T follicular helper cell (primary cell): ENCODE measurements around the gene ARSA.
"Not testable (repeated sequence)": the region's sequence is repeated elsewhere in the genome, so short reads cannot be mapped to it uniquely, and the experiment has no call there.

Source experiments
- DNase-seq: peaks from one replicate; pipeline ENCODE4 v3.0.0-alpha.2; 2020; ENCODE audit warnings: low read depth

The ARSA gene

GRCh38 chr22:50621948-50622722, 5.8 kb downstream of the ARSA start:
- DNase-seq = no peak

- DNase-seq = no peak
Measured at GRCh38 chr22:50621356-50621880, 6.5 kb downstream of the ARSA start.

- peak; percentile 87 for DNase-seq
Measured at GRCh38 chr22:50620593-50621355, 7.2 kb downstream of the ARSA start.

GRCh38 chr22:50614296-50614695, 13.7 kb downstream of the ARSA start:
- DNase-seq = not testable (repeated sequence)

GRCh38 chr22:50613291-50613981, 14.5 kb downstream of the ARSA start:
- DNase-seq = no peak

GRCh38 chr22:50612528-50613221, 15.3 kb downstream of the ARSA start:
- no peak for DNase-seq

GRCh38 chr22:50612168-50612527, 15.8 kb downstream of the ARSA start:
- no peak for DNase-seq

- DNase-seq = no peak
Measured at GRCh38 chr22:50611341-50612060, 16.5 kb downstream of the ARSA start.

GRCh38 chr22:50610581-50610980, 17.4 kb downstream of the ARSA start:
- no peak for DNase-seq

GRCh38 chr22:50610041-50610451, 17.9 kb downstream of the ARSA start:
- DNase-seq = no peak

- DNase-seq = no peak
Measured at GRCh38 chr22:50609599-50609998, 18.4 kb downstream of the ARSA start.

GRCh38 chr22:50608996-50609395, 19.0 kb downstream of the ARSA start:
- DNase-seq = no peak

GRCh38 chr22:50608058-50608840, 19.7 kb downstream of the ARSA start:
- not testable (repeated sequence) for DNase-seq

GRCh38 chr22:50607659-50608020, 20.3 kb downstream of the ARSA start:
- DNase-seq = no peak

- DNase-seq = no peak
Measured at GRCh38 chr22:50606946-50607658, 20.9 kb downstream of the ARSA start.

GRCh38 chr22:50606165-50606945, 21.6 kb downstream of the ARSA start:
- DNase-seq = no peak

GRCh38 chr22:50605613-50606074, 22.3 kb downstream of the ARSA start:
- DNase-seq = no peak

GRCh38 chr22:50605002-50605612, 22.8 kb downstream of the ARSA start:
- DNase-seq = no peak
